Thyroid gland (tissue), 4 donors: ENCODE measurements around the gene TPK1.

Experiments
- CTCF ChIP-seq, 6 experiments: fragments of 200-600 bp in 3 of 6; fragments of 450-650 bp in 3 of 6; sonication (generic) in 3 of 6; IDR thresholded peaks; one replicate each; pipeline ENCODE4 v1.5.1; 2016 to 2019; ENCODE audit warnings: antibody characterized with exemption in 6 of 6, mild to moderate bottlenecking in 2 of 6, inconsistent platforms in 1 of 6, moderate library complexity in 1 of 6
- POLR2A ChIP-seq, 2 donors: fragments of 450-650 bp; IDR thresholded peaks; one replicate each; pipeline ENCODE4 v1.6.1; 2017; ENCODE audit warnings: antibody characterized with exemption in 2 of 2, mild to moderate bottlenecking in 2 of 2, moderate library complexity in 1 of 2

GRCh38 chr7:144830024-144830785 lies 5.6 kb downstream of the TPK1 start:
- TF ChIP-seq POLR2A (IDR thresholded peaks at IDR 0.05) (no peak), CTCF (IDR thresholded peaks at IDR 0.05) (no peak)
